HepG2 (cell line): Measurements from ENCODE around the gene RRP8. TPM values are rescaled to one million over a fixed set of nuclear protein-coding genes. Genes with fewer than 3 reads are reported as not detected.

Experiments used
- ELF3 ChIP-seq: IDR thresholded peaks from 2 replicates; pipeline ENCODE4 v1.6.1; 2016; ENCODE audit warnings: missing genetic modification reagents, missing compliant biosample characterization
- EP300 ChIP-seq, 3 experiments: sonication (generic) in 1 of 3; formaldehyde crosslinking in 1 of 3; IDR thresholded peaks; 2 replicates each; pipeline versions ENCODE4 v1.5.1 to v1.6.1; 2011 to 2020; ENCODE audit warnings: low read depth in 2 of 3, low read length in 2 of 3, borderline replicate concordance in 1 of 3, improper control_type of control experiment in 1 of 3, mild to moderate bottlenecking in 1 of 3, missing genetic modification reagents in 1 of 3, moderate library complexity in 1 of 3
- FOXJ3 ChIP-seq: sonication (generic); formaldehyde crosslinking; IDR thresholded peaks from 2 replicates; pipeline ENCODE4 v1.4.0; 2020; ENCODE audit warnings: missing genetic modification reagents, mild to moderate bottlenecking, borderline replicate concordance
- KDM4B ChIP-seq: sonication (generic); formaldehyde crosslinking; IDR thresholded peaks from 2 replicates; pipeline ENCODE4 v1.4.0; 2020; ENCODE audit warnings: missing genetic modification reagents
- MXI1 ChIP-seq: IDR thresholded peaks from 3 replicates; pipeline ENCODE4 v1.6.1; 2012; ENCODE audit warnings: low read depth, low read length, inconsistent platforms, borderline replicate concordance
- NFYC ChIP-seq: IDR thresholded peaks from 2 replicates; pipeline ENCODE4 v1.6.1; 2016; ENCODE audit warnings: missing genetic modification reagents, missing compliant biosample characterization
- SOX13 ChIP-seq, 3 experiments: fragments of 450-650 bp in 1 of 3; sonication (generic) in 1 of 3; formaldehyde crosslinking in 1 of 3; IDR thresholded peaks in 2 of 3; conservative IDR thresholded peaks in 1 of 3; 2 replicates each; pipeline versions ENCODE4 v1.5.0 to v1.6.1; 2016 to 2020; ENCODE audit warnings: antibody characterized with exemption in 1 of 3, mild to moderate bottlenecking in 1 of 3, missing compliant biosample characterization in 1 of 3, missing genetic modification reagents in 1 of 3, moderate library complexity in 1 of 3
- SRF ChIP-seq: IDR thresholded peaks from 2 replicates; pipeline ENCODE4 v1.6.1; 2011; ENCODE audit warnings: mild to moderate bottlenecking, low read depth, low read length, moderate library complexity
- TCF12 ChIP-seq, 2 experiments: fragments of 450-650 bp in 1 of 2; sonication (generic) in 1 of 2; formaldehyde crosslinking in 1 of 2; IDR thresholded peaks; 2 replicates each; pipeline versions ENCODE4 v1.6.1 to v1.8.0; 2017 to 2022; ENCODE audit warnings: antibody characterized with exemption in 1 of 2, mild to moderate bottlenecking in 1 of 2, missing genetic modification reagents in 1 of 2, moderate library complexity in 1 of 2
- ZMYM3 ChIP-seq: sonication (generic); formaldehyde crosslinking; IDR thresholded peaks from 2 replicates; pipeline ENCODE4 v1.5.1; 2020; ENCODE audit warnings: mild to moderate bottlenecking, missing genetic modification reagents
- ZNF558 ChIP-seq: sonication (generic); formaldehyde crosslinking; IDR thresholded peaks from 2 replicates; pipeline ENCODE4 v1.9.0; 2022; ENCODE audit warnings: mild to moderate bottlenecking, missing genetic modification reagents, borderline replicate concordance
- ZNF768 ChIP-seq: sonication (generic); formaldehyde crosslinking; IDR thresholded peaks from 2 replicates; pipeline ENCODE4 v1.4.0; 2020; ENCODE audit warnings: missing genetic modification reagents
- polyA plus RNA-seq, 8 experiments: library from polyadenylated mRNA; depleted of rRNA in 3 of 8; stranded (reverse) in 7 of 8; unstranded in 1 of 8; fragments of >200 nt; fragmentation: Illumina TruSeq in 4 of 8; extraction: Trizol in 4 of 8; gene quantifications; 2 replicates each; pipeline versions ENCODE4 v1.2.1 to v1.2.3, GENCODE V29; 2011 to 2016; ENCODE audit warnings: low read depth in 4 of 8, missing spikeins in 1 of 8, mixed read lengths in 1 of 8; ENCODE audit not compliant: insufficient read depth in 1 of 8
- total RNA-seq, 5 experiments: library from RNA; depleted of rRNA; stranded (reverse); fragments of >200 nt; fragmentation: Illumina TruSeq; extraction: Trizol; gene quantifications; 2 replicates each; pipeline ENCODE4 v1.2.3, GENCODE V29; 2016; ENCODE audit warnings: low read depth in 1 of 5
- TF ChIP-seq, protein P1 (sequence below): IDR thresholded peaks from 2 replicates; pipeline ENCODE4 v1.4.0; 2020; ENCODE audit warnings: mild to moderate bottlenecking, missing genetic modification reagents
- TF ChIP-seq, protein P2 (sequence below): sonication (generic); formaldehyde crosslinking; IDR thresholded peaks from 2 replicates; pipeline ENCODE4 v1.5.0; 2020; ENCODE audit warnings: mild to moderate bottlenecking, missing genetic modification reagents, borderline replicate concordance
- TF ChIP-seq, protein P3 (sequence below): sonication (generic); formaldehyde crosslinking; IDR thresholded peaks from 2 replicates; pipeline ENCODE4 v1.4.0; 2020; ENCODE audit warnings: missing genetic modification reagents, mild to moderate bottlenecking, borderline replicate concordance
- TF ChIP-seq, protein P4 (sequence below): sonication (generic); formaldehyde crosslinking; IDR thresholded peaks from 2 replicates; pipeline ENCODE4 v1.9.0; 2022; ENCODE audit warnings: missing genetic modification reagents, mild to moderate bottlenecking, borderline replicate concordance

Gene RRP8
- total and polyA plus RNA-seq, 2 of the 13 experiments (the other 11 are each of a cell fraction or from before 2014, with no cell fraction given), result 7.2 to 21.6 TPM

DNA sequence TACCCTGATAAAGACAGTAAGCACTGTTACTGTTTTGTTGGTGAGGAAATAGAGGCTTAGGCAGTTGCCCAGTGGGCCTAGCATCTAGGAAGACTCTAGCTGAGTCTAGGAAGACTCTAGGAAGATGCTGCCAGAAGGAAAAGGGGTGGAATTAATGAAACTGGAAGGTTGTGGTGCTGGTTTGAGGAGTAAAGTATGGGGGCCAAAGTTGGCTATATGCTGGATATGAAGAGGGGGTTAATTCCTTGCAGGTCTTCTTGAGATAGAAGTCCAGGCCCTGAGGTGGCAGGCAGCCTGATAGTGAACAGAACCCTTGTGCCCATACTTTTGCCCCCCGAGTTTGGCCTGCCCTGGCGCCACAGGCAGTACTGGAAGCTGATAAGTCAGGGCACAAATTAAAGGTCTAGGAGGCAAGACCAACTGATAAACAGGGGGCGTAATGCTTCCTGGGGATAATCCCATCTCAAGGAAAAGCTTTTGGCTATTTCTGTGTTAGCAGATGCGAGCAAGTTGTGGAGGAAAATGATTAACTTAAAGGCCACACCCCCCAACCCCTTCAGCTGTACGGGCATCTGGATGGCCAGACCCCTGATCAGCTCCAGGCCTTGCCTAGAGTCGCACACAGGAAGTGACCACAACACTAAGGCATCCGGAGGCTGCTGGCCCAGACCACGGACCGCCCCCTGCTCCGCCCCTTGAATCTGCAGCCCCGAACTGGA, 3.2 kb upstream of the RRP8 start (continued):
- TF ChIP-seq, protein P1, sequence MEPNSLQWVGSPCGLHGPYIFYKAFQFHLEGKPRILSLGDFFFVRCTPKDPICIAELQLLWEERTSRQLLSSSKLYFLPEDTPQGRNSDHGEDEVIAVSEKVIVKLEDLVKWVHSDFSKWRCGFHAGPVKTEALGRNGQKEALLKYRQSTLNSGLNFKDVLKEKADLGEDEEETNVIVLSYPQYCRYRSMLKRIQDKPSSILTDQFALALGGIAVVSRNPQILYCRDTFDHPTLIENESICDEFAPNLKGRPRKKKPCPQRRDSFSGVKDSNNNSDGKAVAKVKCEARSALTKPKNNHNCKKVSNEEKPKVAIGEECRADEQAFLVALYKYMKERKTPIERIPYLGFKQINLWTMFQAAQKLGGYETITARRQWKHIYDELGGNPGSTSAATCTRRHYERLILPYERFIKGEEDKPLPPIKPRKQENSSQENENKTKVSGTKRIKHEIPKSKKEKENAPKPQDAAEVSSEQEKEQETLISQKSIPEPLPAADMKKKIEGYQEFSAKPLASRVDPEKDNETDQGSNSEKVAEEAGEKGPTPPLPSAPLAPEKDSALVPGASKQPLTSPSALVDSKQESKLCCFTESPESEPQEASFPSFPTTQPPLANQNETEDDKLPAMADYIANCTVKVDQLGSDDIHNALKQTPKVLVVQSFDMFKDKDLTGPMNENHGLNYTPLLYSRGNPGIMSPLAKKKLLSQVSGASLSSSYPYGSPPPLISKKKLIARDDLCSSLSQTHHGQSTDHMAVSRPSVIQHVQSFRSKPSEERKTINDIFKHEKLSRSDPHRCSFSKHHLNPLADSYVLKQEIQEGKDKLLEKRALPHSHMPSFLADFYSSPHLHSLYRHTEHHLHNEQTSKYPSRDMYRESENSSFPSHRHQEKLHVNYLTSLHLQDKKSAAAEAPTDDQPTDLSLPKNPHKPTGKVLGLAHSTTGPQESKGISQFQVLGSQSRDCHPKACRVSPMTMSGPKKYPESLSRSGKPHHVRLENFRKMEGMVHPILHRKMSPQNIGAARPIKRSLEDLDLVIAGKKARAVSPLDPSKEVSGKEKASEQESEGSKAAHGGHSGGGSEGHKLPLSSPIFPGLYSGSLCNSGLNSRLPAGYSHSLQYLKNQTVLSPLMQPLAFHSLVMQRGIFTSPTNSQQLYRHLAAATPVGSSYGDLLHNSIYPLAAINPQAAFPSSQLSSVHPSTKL (CRISPR knock-in tag), result 0 out of 2 replicates have a peak, but pooled peaks have one; percentile 32
- peak in 1 of 2 experiments; percentile 38; a peak in 1 of 4 replicates for TF ChIP-seq EP300 (IDR thresholded peaks at IDR 0.05; ENCODE audit: low read depth in 2 of 2, low read length in 2 of 2)
- TF ChIP-seq EP300 (CRISPR knock-in tag; IDR thresholded peaks at IDR 0.05; ENCODE audit: borderline replicate concordance), result no peak
- no peak for TF ChIP-seq TCF12 (IDR thresholded peaks at IDR 0.05)
- no peak for TF ChIP-seq TCF12 (CRISPR knock-in tag; IDR thresholded peaks at IDR 0.05)
- TF ChIP-seq, protein P2, sequence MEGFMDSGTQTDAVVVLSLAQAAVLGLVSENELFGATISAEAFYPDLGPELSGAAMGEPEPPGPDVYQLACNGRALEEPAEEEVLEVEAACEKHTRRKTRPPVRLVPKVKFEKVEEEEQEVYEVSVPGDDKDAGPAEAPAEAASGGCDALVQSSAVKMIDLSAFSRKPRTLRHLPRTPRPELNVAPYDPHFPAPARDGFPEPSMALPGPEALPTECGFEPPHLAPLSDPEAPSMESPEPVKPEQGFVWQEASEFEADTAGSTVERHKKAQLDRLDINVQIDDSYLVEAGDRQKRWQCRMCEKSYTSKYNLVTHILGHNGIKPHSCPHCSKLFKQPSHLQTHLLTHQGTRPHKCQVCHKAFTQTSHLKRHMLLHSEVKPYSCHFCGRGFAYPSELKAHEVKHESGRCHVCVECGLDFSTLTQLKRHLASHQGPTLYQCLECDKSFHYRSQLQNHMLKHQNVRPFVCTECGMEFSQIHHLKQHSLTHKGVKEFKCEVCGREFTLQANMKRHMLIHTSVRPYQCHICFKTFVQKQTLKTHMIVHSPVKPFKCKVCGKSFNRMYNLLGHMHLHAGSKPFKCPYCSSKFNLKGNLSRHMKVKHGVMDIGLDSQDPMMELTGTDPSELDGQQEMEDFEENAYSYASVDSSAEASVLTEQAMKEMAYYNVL, result no peak
- TF ChIP-seq, protein P3, sequence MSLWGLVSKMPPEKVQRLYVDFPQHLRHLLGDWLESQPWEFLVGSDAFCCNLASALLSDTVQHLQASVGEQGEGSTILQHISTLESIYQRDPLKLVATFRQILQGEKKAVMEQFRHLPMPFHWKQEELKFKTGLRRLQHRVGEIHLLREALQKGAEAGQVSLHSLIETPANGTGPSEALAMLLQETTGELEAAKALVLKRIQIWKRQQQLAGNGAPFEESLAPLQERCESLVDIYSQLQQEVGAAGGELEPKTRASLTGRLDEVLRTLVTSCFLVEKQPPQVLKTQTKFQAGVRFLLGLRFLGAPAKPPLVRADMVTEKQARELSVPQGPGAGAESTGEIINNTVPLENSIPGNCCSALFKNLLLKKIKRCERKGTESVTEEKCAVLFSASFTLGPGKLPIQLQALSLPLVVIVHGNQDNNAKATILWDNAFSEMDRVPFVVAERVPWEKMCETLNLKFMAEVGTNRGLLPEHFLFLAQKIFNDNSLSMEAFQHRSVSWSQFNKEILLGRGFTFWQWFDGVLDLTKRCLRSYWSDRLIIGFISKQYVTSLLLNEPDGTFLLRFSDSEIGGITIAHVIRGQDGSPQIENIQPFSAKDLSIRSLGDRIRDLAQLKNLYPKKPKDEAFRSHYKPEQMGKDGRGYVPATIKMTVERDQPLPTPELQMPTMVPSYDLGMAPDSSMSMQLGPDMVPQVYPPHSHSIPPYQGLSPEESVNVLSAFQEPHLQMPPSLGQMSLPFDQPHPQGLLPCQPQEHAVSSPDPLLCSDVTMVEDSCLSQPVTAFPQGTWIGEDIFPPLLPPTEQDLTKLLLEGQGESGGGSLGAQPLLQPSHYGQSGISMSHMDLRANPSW (CRISPR knock-in tag), result no peak
- TF ChIP-seq SRF, result no peak
- no peak for TF ChIP-seq KDM4B (CRISPR knock-in tag)
- no peak for TF ChIP-seq ZNF558 (CRISPR knock-in tag)
- TF ChIP-seq, protein P4, sequence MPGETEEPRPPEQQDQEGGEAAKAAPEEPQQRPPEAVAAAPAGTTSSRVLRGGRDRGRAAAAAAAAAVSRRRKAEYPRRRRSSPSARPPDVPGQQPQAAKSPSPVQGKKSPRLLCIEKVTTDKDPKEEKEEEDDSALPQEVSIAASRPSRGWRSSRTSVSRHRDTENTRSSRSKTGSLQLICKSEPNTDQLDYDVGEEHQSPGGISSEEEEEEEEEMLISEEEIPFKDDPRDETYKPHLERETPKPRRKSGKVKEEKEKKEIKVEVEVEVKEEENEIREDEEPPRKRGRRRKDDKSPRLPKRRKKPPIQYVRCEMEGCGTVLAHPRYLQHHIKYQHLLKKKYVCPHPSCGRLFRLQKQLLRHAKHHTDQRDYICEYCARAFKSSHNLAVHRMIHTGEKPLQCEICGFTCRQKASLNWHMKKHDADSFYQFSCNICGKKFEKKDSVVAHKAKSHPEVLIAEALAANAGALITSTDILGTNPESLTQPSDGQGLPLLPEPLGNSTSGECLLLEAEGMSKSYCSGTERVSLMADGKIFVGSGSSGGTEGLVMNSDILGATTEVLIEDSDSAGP (CRISPR knock-in tag), result no peak
- TF ChIP-seq NFYC (CRISPR knock-in tag), result no peak
- TF ChIP-seq SOX13 (IDR thresholded peaks at IDR 0.05), result no peak
- TF ChIP-seq SOX13 (CRISPR knock-in tag; conservative IDR thresholded peaks at IDR 0.05 in 1 of 2, IDR thresholded peaks at IDR 0.05 in 1 of 2), result peak in 1 of 2 experiments; percentile 38; a peak in 1 of 4 replicates
- no peak for TF ChIP-seq ZNF768 (CRISPR knock-in tag)
- TF ChIP-seq MXI1, result peak; percentile 69; the same call in 1 of the 3 replicates
- peak; percentile 40; the same call in 1 of the 2 replicates for TF ChIP-seq ELF3 (CRISPR knock-in tag)
- TF ChIP-seq FOXJ3 (CRISPR knock-in tag), result no peak
- TF ChIP-seq ZMYM3 (CRISPR knock-in tag), result no peak
